ENCODE data around the gene TAX1BP3.

The TAX1BP3 gene

DNA sequence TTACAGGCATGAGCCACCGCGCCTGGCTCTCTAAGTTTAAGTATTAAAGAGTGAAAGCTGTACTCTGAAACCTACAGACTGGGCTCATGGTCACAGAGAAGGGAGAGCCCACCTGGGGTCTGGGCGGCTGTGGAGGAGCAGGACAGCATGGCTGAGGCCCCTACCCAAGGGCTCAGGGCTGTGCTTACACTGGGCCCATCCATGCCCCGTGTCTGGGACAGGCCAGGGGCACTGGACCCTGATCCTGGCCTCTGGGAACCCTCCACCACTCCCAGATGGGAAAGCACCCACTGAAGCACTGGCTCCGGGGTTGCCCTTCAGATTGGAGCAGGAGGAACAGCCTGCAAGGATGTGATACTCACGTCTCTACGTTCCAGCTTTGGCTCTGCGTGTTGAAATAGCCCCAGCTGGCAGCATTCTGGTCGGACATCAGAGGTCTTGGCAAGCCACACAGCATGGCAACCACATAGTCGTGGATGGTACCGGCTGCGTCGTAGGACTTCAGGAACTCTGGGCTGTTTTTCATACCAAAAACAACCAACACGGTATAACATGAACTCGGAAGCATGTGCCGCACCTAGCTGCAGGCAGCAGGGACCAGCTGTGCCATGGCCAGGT is 45.3 kb downstream of the TAX1BP3 start:
- no peak for DNase-seq

GRCh38 chr17:3621146-3621720 is 47.1 kb downstream of the TAX1BP3 start:
- no peak for DNase-seq

- DNase-seq = no peak
Observed at GRCh38 chr17:3615160-3615870, 53.1 kb downstream of the TAX1BP3 start.

GRCh38 chr17:3613124-3613523 is 55.3 kb downstream of the TAX1BP3 start:
- no peak for DNase-seq
